HEK293 (cell line): ENCODE results near the gene KLF16.

Source experiments
- EGR2 ChIP-seq: fragments of 450-650 bp; formaldehyde crosslinking; IDR thresholded peaks from 2 replicates; pipeline ENCODE4 v1.5.1; 2016; ENCODE audit warnings: low read depth, missing biosample characterization, missing genetic modification characterization
- GLI2 ChIP-seq: fragments of 450-650 bp; formaldehyde crosslinking; IDR thresholded peaks from 2 replicates; pipeline ENCODE4; 2017; ENCODE audit warnings: missing biosample characterization, missing genetic modification characterization, low read depth, borderline replicate concordance
- GLI4 ChIP-seq: fragments of 450-650 bp; formaldehyde crosslinking; IDR thresholded peaks from 2 replicates; pipeline ENCODE4 v1.5.1; 2016; ENCODE audit warnings: missing biosample characterization, missing genetic modification characterization
- KLF1 ChIP-seq: fragments of 450-650 bp; formaldehyde crosslinking; IDR thresholded peaks from 2 replicates; pipeline ENCODE4 v1.5.1; 2016; ENCODE audit warnings: missing biosample characterization, missing genetic modification characterization
- REST ChIP-seq: fragments of 450-650 bp; formaldehyde crosslinking; IDR thresholded peaks from 2 replicates; pipeline ENCODE4 v1.5.1; 2016; ENCODE audit warnings: missing biosample characterization, missing genetic modification characterization
- SCRT1 ChIP-seq: fragments of 450-650 bp; formaldehyde crosslinking; IDR thresholded peaks from 2 replicates; pipeline ENCODE4 v1.5.1; 2016; ENCODE audit warnings: missing biosample characterization, missing genetic modification characterization, borderline replicate concordance
- TRIM28 ChIP-seq: IDR thresholded peaks from 2 replicates; pipeline ENCODE4 v1.6.1; 2011; ENCODE audit warnings: low read length, control low read depth, borderline replicate concordance
- ZEB2 ChIP-seq: fragments of 450-650 bp; formaldehyde crosslinking; IDR thresholded peaks from 2 replicates; pipeline ENCODE4 v1.5.1; 2016; ENCODE audit warnings: missing biosample characterization, missing genetic modification characterization
- ZFP41 ChIP-seq: fragments of 450-650 bp; formaldehyde crosslinking; IDR thresholded peaks from 2 replicates; pipeline ENCODE4 v1.5.1; 2016; ENCODE audit warnings: missing biosample characterization, missing genetic modification characterization, borderline replicate concordance
- ZNF140 ChIP-seq: fragments of 450-650 bp; formaldehyde crosslinking; IDR thresholded peaks from 2 replicates; pipeline ENCODE4 v1.5.1; 2016; ENCODE audit warnings: missing biosample characterization, missing genetic modification characterization
- ZNF146 ChIP-seq: fragments of 450-650 bp; formaldehyde crosslinking; IDR thresholded peaks from 2 replicates; pipeline ENCODE4 v1.5.1; 2016; ENCODE audit warnings: missing biosample characterization, missing genetic modification characterization
- ZNF169 ChIP-seq: fragments of 450-650 bp; formaldehyde crosslinking; IDR thresholded peaks from 2 replicates; pipeline ENCODE4 v1.5.1; 2016; ENCODE audit warnings: missing biosample characterization, missing genetic modification characterization
- ZNF2 ChIP-seq: fragments of 450-650 bp; formaldehyde crosslinking; IDR thresholded peaks from 2 replicates; pipeline ENCODE4 v1.5.1; 2016; ENCODE audit warnings: missing biosample characterization, missing genetic modification characterization
- ZNF24 ChIP-seq: fragments of 450-650 bp; formaldehyde crosslinking; IDR thresholded peaks from 2 replicates; pipeline ENCODE4 v1.5.1; 2016; ENCODE audit warnings: missing biosample characterization, missing genetic modification characterization
- ZNF366 ChIP-seq: fragments of 450-650 bp; formaldehyde crosslinking; conservative IDR thresholded peaks from 2 replicates; pipeline ENCODE4 v1.5.1; 2016; ENCODE audit warnings: missing biosample characterization, missing genetic modification characterization
- ZNF426 ChIP-seq: fragments of 450-650 bp; formaldehyde crosslinking; IDR thresholded peaks from 2 replicates; pipeline ENCODE4 v1.5.1; 2017; ENCODE audit warnings: missing biosample characterization, missing genetic modification characterization, mild to moderate bottlenecking, inconsistent platforms, moderate library complexity
- ZNF433 ChIP-seq: fragments of 450-650 bp; formaldehyde crosslinking; IDR thresholded peaks from 2 replicates; pipeline ENCODE4 v1.5.1; 2016; ENCODE audit warnings: missing biosample characterization, missing genetic modification characterization, low read depth
- ZNF501 ChIP-seq: fragments of 450-650 bp; formaldehyde crosslinking; IDR thresholded peaks from 2 replicates; pipeline ENCODE4 v1.5.1; 2016; ENCODE audit warnings: missing biosample characterization, missing genetic modification characterization
- ZNF629 ChIP-seq: fragments of 450-650 bp; formaldehyde crosslinking; IDR thresholded peaks from 2 replicates; pipeline ENCODE4 v1.5.1; 2017; ENCODE audit warnings: missing biosample characterization, missing genetic modification characterization
- ZNF664 ChIP-seq: fragments of 450-650 bp; formaldehyde crosslinking; IDR thresholded peaks from 2 replicates; pipeline ENCODE4 v1.5.1; 2016; ENCODE audit warnings: missing biosample characterization, missing genetic modification characterization
- ZNF785 ChIP-seq: fragments of 450-650 bp; formaldehyde crosslinking; IDR thresholded peaks from 2 replicates; pipeline ENCODE4 v1.5.1; 2016; ENCODE audit warnings: missing biosample characterization, missing genetic modification characterization
- ZNF792 ChIP-seq: fragments of 450-650 bp; formaldehyde crosslinking; IDR thresholded peaks from 2 replicates; pipeline ENCODE4 v1.5.1; 2016; ENCODE audit warnings: missing biosample characterization, missing genetic modification characterization
- ZSCAN23 ChIP-seq: fragments of 450-650 bp; formaldehyde crosslinking; IDR thresholded peaks from 2 replicates; pipeline ENCODE4 v1.5.1; 2016; ENCODE audit warnings: missing biosample characterization, missing genetic modification characterization
- TF ChIP-seq, protein P1 (sequence below): fragments of 450-650 bp; IDR thresholded peaks from 2 replicates; pipeline ENCODE4 v1.5.1; 2018; ENCODE audit warnings: missing biosample characterization, missing genetic modification characterization
- TF ChIP-seq, protein P2 (sequence below): fragments of 450-650 bp; formaldehyde crosslinking; IDR thresholded peaks from 2 replicates; pipeline ENCODE4 v1.5.1; 2016; ENCODE audit warnings: missing biosample characterization, missing genetic modification characterization
- TF ChIP-seq, protein P3 (sequence below): fragments of 450-650 bp; formaldehyde crosslinking; IDR thresholded peaks from 2 replicates; pipeline ENCODE4 v1.5.1; 2016; ENCODE audit warnings: missing biosample characterization, missing genetic modification characterization
- TF ChIP-seq, protein P4 (sequence below): fragments of 450-650 bp; formaldehyde crosslinking; IDR thresholded peaks from 2 replicates; pipeline ENCODE4 v1.5.1; 2016; ENCODE audit warnings: missing biosample characterization, missing genetic modification characterization
- TF ChIP-seq, protein P5 (sequence below): fragments of 450-650 bp; formaldehyde crosslinking; IDR thresholded peaks from 2 replicates; pipeline ENCODE4 v1.5.1; 2016; ENCODE audit warnings: missing biosample characterization, missing genetic modification characterization

The KLF16 gene

DNA sequence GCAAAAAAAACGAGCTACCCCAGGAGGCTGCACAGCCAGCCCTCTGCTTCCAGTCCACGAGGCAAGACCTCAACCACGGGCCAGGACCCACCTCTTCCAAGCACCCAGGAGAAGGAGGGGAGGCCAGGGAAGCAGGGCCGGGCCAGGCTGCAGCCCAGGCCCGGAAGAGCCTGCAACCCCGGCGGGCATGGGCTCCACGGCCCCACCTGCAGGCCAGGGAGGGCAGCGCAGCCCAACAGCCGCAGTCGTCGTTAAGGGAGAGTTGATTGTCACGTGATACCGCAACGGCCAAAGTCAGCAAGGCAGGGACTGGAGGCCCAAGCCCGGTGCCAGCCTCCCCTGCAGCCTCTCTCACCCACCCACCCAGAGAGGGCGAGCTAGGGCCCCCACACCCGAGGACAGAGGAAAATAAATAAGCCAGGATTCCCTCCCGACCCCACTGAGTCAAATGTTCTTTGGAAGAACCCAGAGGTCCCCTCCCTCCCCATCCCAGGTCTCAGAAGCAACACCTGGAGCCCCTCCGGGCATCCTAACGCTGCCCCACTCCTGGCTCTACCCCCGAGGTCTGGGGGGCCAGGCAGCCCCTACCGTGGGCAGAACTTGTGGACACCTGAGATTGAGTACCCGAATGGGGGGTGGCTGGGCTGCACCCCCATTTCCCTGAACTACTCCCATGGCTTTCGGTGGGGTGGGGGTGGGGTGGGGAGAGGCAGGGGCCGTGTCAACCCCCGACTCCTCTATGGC, 9.9 kb downstream of the KLF16 start (continued):
- TF ChIP-seq ZNF426 (tag by site-specific recombination) (no peak), GLI2 (tag by site-specific recombination) (no peak), TRIM28 (no peak), ZNF366 (tag by site-specific recombination) (no peak), ZNF2 (0 out of 2 replicates have a peak, but pooled peaks have one; percentile 38), KLF1 (tag by site-specific recombination) (no peak), ZNF146 (no peak), ZNF664 (tag by site-specific recombination) (no peak), ZNF433 (tag by site-specific recombination) (no peak), ZFP41 (tag by site-specific recombination) (no peak), ZNF792 (tag by site-specific recombination) (no peak), ZSCAN23 (tag by site-specific recombination) (peak; percentile 44), REST (tag by site-specific recombination) (no peak), ZNF501 (tag by site-specific recombination) (no peak), ZNF629 (tag by site-specific recombination) (peak; percentile 61; the same call in 1 of the 2 replicates), EGR2 (no peak), GLI4 (tag by site-specific recombination) (no peak), ZNF24 (tag by site-specific recombination) (peak; percentile 54; the same call in 1 of the 2 replicates), ZNF140 (no peak), ZNF169 (tag by site-specific recombination) (no peak), ZEB2 (tag by site-specific recombination) (0 out of 2 replicates have a peak, but pooled peaks have one; percentile 34), SCRT1 (tag by site-specific recombination) (no peak), ZNF785 (tag by site-specific recombination) (no peak)
- TF ChIP-seq, protein P1, sequence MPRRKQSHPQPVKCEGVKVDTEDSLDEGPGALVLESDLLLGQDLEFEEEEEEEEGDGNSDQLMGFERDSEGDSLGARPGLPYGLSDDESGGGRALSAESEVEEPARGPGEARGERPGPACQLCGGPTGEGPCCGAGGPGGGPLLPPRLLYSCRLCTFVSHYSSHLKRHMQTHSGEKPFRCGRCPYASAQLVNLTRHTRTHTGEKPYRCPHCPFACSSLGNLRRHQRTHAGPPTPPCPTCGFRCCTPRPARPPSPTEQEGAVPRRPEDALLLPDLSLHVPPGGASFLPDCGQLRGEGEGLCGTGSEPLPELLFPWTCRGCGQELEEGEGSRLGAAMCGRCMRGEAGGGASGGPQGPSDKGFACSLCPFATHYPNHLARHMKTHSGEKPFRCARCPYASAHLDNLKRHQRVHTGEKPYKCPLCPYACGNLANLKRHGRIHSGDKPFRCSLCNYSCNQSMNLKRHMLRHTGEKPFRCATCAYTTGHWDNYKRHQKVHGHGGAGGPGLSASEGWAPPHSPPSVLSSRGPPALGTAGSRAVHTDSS (tag by site-specific recombination) = no peak
- TF ChIP-seq, protein P2, sequence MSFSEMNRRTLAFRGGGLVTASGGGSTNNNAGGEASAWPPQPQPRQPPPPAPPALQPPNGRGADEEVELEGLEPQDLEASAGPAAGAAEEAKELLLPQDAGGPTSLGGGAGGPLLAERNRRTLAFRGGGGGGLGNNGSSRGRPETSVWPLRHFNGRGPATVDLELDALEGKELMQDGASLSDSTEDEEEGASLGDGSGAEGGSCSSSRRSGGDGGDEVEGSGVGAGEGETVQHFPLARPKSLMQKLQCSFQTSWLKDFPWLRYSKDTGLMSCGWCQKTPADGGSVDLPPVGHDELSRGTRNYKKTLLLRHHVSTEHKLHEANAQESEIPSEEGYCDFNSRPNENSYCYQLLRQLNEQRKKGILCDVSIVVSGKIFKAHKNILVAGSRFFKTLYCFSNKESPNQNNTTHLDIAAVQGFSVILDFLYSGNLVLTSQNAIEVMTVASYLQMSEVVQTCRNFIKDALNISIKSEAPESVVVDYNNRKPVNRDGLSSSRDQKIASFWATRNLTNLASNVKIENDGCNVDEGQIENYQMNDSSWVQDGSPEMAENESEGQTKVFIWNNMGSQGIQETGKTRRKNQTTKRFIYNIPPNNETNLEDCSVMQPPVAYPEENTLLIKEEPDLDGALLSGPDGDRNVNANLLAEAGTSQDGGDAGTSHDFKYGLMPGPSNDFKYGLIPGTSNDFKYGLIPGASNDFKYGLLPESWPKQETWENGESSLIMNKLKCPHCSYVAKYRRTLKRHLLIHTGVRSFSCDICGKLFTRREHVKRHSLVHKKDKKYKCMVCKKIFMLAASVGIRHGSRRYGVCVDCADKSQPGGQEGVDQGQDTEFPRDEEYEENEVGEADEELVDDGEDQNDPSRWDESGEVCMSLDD (tag by site-specific recombination) = peak; percentile 22; the same call in 1 of the 2 replicates
- TF ChIP-seq, protein P3, sequence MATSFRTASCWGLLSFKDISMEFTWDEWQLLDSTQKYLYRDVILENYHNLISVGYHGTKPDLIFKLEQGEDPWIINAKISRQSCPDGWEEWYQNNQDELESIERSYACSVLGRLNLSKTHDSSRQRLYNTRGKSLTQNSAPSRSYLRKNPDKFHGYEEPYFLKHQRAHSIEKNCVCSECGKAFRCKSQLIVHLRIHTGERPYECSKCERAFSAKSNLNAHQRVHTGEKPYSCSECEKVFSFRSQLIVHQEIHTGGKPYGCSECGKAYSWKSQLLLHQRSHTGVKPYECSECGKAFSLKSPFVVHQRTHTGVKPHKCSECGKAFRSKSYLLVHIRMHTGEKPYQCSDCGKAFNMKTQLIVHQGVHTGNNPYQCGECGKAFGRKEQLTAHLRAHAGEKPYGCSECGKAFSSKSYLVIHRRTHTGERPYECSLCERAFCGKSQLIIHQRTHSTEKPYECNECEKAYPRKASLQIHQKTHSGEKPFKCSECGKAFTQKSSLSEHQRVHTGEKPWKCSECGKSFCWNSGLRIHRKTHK (tag by site-specific recombination) = no peak
- TF ChIP-seq, protein P4, sequence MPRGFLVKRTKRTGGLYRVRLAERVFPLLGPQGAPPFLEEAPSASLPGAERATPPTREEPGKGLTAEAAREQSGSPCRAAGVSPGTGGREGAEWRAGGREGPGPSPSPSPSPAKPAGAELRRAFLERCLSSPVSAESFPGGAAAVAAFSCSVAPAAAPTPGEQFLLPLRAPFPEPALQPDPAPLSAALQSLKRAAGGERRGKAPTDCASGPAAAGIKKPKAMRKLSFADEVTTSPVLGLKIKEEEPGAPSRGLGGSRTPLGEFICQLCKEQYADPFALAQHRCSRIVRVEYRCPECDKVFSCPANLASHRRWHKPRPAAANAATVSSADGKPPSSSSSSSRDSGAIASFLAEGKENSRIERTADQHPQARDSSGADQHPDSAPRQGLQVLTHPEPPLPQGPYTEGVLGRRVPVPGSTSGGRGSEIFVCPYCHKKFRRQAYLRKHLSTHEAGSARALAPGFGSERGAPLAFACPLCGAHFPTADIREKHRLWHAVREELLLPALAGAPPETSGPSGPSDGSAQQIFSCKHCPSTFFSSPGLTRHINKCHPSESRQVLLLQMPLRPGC (tag by site-specific recombination) = no peak
- TF ChIP-seq, protein P5, sequence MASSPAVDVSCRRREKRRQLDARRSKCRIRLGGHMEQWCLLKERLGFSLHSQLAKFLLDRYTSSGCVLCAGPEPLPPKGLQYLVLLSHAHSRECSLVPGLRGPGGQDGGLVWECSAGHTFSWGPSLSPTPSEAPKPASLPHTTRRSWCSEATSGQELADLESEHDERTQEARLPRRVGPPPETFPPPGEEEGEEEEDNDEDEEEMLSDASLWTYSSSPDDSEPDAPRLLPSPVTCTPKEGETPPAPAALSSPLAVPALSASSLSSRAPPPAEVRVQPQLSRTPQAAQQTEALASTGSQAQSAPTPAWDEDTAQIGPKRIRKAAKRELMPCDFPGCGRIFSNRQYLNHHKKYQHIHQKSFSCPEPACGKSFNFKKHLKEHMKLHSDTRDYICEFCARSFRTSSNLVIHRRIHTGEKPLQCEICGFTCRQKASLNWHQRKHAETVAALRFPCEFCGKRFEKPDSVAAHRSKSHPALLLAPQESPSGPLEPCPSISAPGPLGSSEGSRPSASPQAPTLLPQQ (tag by site-specific recombination) = 0 out of 2 replicates have a peak, but pooled peaks have one; percentile 56
